H9 (cell line): Measurements from ENCODE around the gene SLC4A5. TPM values are rescaled to one million over a fixed set of nuclear protein-coding genes. Genes with fewer than 3 reads are reported as not detected.

Experiments used
- DNase-seq: peaks from one replicate; pipeline ENCODE4 v3.0.0-alpha.2; 2017
- H2AFZ ChIP-seq: one replicate; pipeline ENCODE4 v1.6.1; 2013; ENCODE audit warnings: mild to moderate bottlenecking, low read length, control low read depth, moderate library complexity
- H2AK5ac ChIP-seq: 2 replicates; pipeline ENCODE4 v1.6.1; 2013; ENCODE audit warnings: low read length, control low read depth, mixed read lengths; ENCODE audit not compliant: insufficient read length
- H2BK120ac ChIP-seq: one replicate; pipeline ENCODE4 v1.6.1; 2013; ENCODE audit warnings: low read depth, mild to moderate bottlenecking, low read length, control low read depth, inconsistent platforms; ENCODE audit not compliant: poor library complexity, severe bottlenecking
- H2BK12ac ChIP-seq: 2 replicates; pipeline ENCODE4 v1.6.1; 2013; ENCODE audit warnings: low read length, control low read depth, mixed read lengths, low read depth; ENCODE audit not compliant: insufficient read length
- H2BK15ac ChIP-seq: 2 replicates; pipeline ENCODE4 v1.6.1; 2013; ENCODE audit warnings: low read depth, low read length, control low read depth
- H2BK20ac ChIP-seq: one replicate; pipeline ENCODE4 v1.6.1; 2013; ENCODE audit warnings: low read depth, mild to moderate bottlenecking, low read length, control low read depth, inconsistent platforms; ENCODE audit not compliant: poor library complexity, severe bottlenecking
- H2BK5ac ChIP-seq: 2 replicates; pipeline ENCODE4 v1.6.1; 2013; ENCODE audit warnings: low read length, control low read depth, mixed read lengths; ENCODE audit not compliant: insufficient read length
- H3K14ac ChIP-seq: 2 replicates; pipeline ENCODE4 v1.6.1; 2013; ENCODE audit warnings: low read length, control low read depth; ENCODE audit not compliant: insufficient read depth
- H3K18ac ChIP-seq: 2 replicates; pipeline ENCODE4 v1.6.1; 2013; ENCODE audit warnings: low read depth, mild to moderate bottlenecking, mixed read lengths, low read length, control low read depth; ENCODE audit not compliant: insufficient read length
- H3K23ac ChIP-seq: 2 replicates; pipeline ENCODE4 v1.6.1; 2013; ENCODE audit warnings: low read length, control low read depth, mixed read lengths, low read depth; ENCODE audit not compliant: insufficient read length
- H3K23me2 ChIP-seq: 2 replicates; pipeline ENCODE4 v1.6.1; 2013; ENCODE audit warnings: low read depth, mild to moderate bottlenecking, mixed read lengths, low read length, control low read depth; ENCODE audit not compliant: insufficient read length, poor library complexity, severe bottlenecking
- H3K27ac ChIP-seq: 2 replicates; pipeline ENCODE4 v1.5.1; 2013; ENCODE audit warnings: low read length, control low read depth, mixed read lengths, low read depth; ENCODE audit not compliant: insufficient read length
- H3K27me3 ChIP-seq: 2 replicates; pipeline ENCODE4 v1.6.1; 2013; ENCODE audit warnings: low read length, control low read depth, inconsistent platforms; ENCODE audit not compliant: insufficient read depth
- H3K4ac ChIP-seq: 2 replicates; pipeline ENCODE4 v1.6.1; 2013; ENCODE audit warnings: low read depth, mild to moderate bottlenecking, control low read depth, inconsistent platforms, low read length, moderate library complexity
- H3K4me1 ChIP-seq: 2 replicates; pipeline ENCODE4 v1.6.1; 2013; ENCODE audit warnings: low read length, control low read depth, inconsistent platforms; ENCODE audit not compliant: insufficient read depth
- H3K4me2 ChIP-seq: 2 replicates; pipeline ENCODE4 v1.6.1; 2013; ENCODE audit warnings: low read length, control low read depth, mixed read lengths; ENCODE audit not compliant: insufficient read length, insufficient read depth
- H3K56ac ChIP-seq: 2 replicates; pipeline ENCODE4 v1.6.1; 2013; ENCODE audit warnings: low read depth, mild to moderate bottlenecking, mixed read lengths, low read length, control low read depth; ENCODE audit not compliant: insufficient read length
- H3K79me1 ChIP-seq: 2 replicates; pipeline ENCODE4 v1.6.1; 2013; ENCODE audit warnings: low read depth, mild to moderate bottlenecking, moderate library complexity, low read length, control low read depth, inconsistent platforms; ENCODE audit not compliant: insufficient read depth, poor library complexity, severe bottlenecking
- H3K79me2 ChIP-seq: 2 replicates; pipeline ENCODE4 v1.6.1; 2013; ENCODE audit warnings: low read length, control low read depth, inconsistent platforms; ENCODE audit not compliant: insufficient read depth
- H3K9ac ChIP-seq: 2 replicates; pipeline ENCODE4 v1.6.1; 2013; ENCODE audit warnings: low read length, control low read depth, mixed read lengths; ENCODE audit not compliant: insufficient read length; ENCODE audit errors: extremely low read depth
- H3K9me3 ChIP-seq: one replicate; pipeline ENCODE4 v1.6.1; 2013; ENCODE audit warnings: low read depth, low read length, inconsistent platforms; ENCODE audit not compliant: control insufficient read depth
- H3T11ph ChIP-seq: one replicate; pipeline ENCODE4 v1.6.1; 2013; ENCODE audit warnings: mild to moderate bottlenecking, low read length, control low read depth, inconsistent platforms
- H4K20me1 ChIP-seq: one replicate; pipeline ENCODE4 v1.6.1; 2013; ENCODE audit not compliant: control insufficient read depth, insufficient read length, insufficient read depth
- H4K5ac ChIP-seq: 2 replicates; pipeline ENCODE4 v1.6.1; 2013; ENCODE audit warnings: low read depth, mild to moderate bottlenecking, mixed read lengths, low read length, control low read depth; ENCODE audit not compliant: insufficient read length
- H4K8ac ChIP-seq: replicated peaks from 2 replicates; pipeline ENCODE4 v1.6.1; 2013; ENCODE audit warnings: low read length, control low read depth, mixed read lengths, low read depth; ENCODE audit not compliant: insufficient read length
- H4K91ac ChIP-seq: 2 replicates; pipeline ENCODE4 v1.6.1; 2013; ENCODE audit warnings: low read depth, mild to moderate bottlenecking, moderate library complexity, mixed read lengths, low read length, control low read depth; ENCODE audit not compliant: insufficient read length
- H3K27ac Mint-ChIP-seq, 3 experiments: 2 replicates in 2 of 3; 3 replicates in 1 of 3; pipeline ENCODE4 v1.8.0; 2020 to 2021; ENCODE audit warnings: mixed read lengths in 3 of 3, mild to moderate bottlenecking in 1 of 3, moderate library complexity in 1 of 3
- H3K27me3 Mint-ChIP-seq: 2 replicates; pipeline ENCODE4 v1.8.0; 2021; ENCODE audit warnings: low read depth, mild to moderate bottlenecking, moderate library complexity, mixed read lengths
- H3K36me3 Mint-ChIP-seq, 3 experiments: 2 replicates in 2 of 3; 3 replicates in 1 of 3; pipeline ENCODE4 v1.8.0; 2020 to 2021; ENCODE audit warnings: low read depth in 3 of 3, mixed read lengths in 3 of 3; ENCODE audit not compliant: insufficient read depth in 1 of 3
- H3K4me1 Mint-ChIP-seq, 2 experiments: 2 replicates each; pipeline ENCODE4 v1.8.0; 2020; ENCODE audit warnings: mixed read lengths in 2 of 2
- H3K4me3 Mint-ChIP-seq, 2 experiments: 2 replicates in 1 of 2; 3 replicates in 1 of 2; pipeline ENCODE4 v1.8.0; 2020 to 2021; ENCODE audit warnings: mild to moderate bottlenecking in 2 of 2, mixed read lengths in 2 of 2, moderate library complexity in 1 of 2
- H3K9me3 Mint-ChIP-seq, 2 experiments: 2 replicates in 1 of 2; 3 replicates in 1 of 2; pipeline ENCODE4 v1.8.0; 2020; ENCODE audit warnings: mild to moderate bottlenecking in 2 of 2, mixed read lengths in 2 of 2, moderate library complexity in 1 of 2
- CTCF ChIP-seq: fragments of 200-600 bp; sonication (generic); conservative IDR thresholded peaks from 3 replicates; pipeline ENCODE4 v1.8.0; 2021; ENCODE audit warnings: antibody characterized with exemption, mild to moderate bottlenecking
- WGBS: extraction: QIAGEN DNeasy Blood & Tissue Kit; methylation state at CpG from one replicate; pipeline ENCODE4 v1.1.7; 2013; ENCODE audit warnings: missing lambda C conversion rate, low lambda C conversion rate, mixed read lengths; ENCODE audit not compliant: insufficient read length; ENCODE audit errors: extremely low coverage; 5-methylcytosine and 5-hydroxymethylcytosine counted together
- total RNA-seq: library from RNA; stranded (reverse); gene quantifications from 2 replicates; pipeline ENCODE4 v1.2.1, GENCODE V29; 2021

The SLC4A5 gene
- total RNA-seq, 1 experiment from 2014 or later = 0.50 TPM

GRCh38 chr2:74178211-74179062, 164.8 kb downstream of the SLC4A5 start, which contains the start of gene MOB1A:
Gene MOB1A, minus strand, starts transcription at chr2:74178879. Its CDS starts 205 bp downstream, at chr2:74178674.
- H3K4me2 ChIP-seq = peak within 1 kb of the TSS; percentile 72
- H2AK5ac ChIP-seq = no peak within 1 kb of the TSS
- no peaks in the 10 kb centered on the region for H4K20me1 ChIP-seq
- no peaks in the 10 kb centered on the region for H3K23me2 ChIP-seq
- H2AFZ ChIP-seq = no peak within 1 kb of the TSS
- no peaks in the 10 kb centered on the region for H3K27me3 Mint-ChIP-seq
- peak within 1 kb of the TSS; percentile 55 for H3K4ac ChIP-seq
- peak within 1 kb of the TSS; percentile 88 for H3K9ac ChIP-seq
- no CpG with 5 or more reads among the region's 84 CpGs for WGBS
- no peaks in the 10 kb centered on the region for H3K4me1 ChIP-seq
- no peak within 1 kb of the TSS for H2BK20ac ChIP-seq
- peak within 1 kb of the TSS; percentile 93 for H3K14ac ChIP-seq
- H2BK12ac ChIP-seq = no peak within 1 kb of the TSS
- no peaks in the 10 kb centered on the region for H3K9me3 ChIP-seq
- H3K79me1 ChIP-seq = peaks cover 7% of the 10 kb centered on the region
- H4K8ac ChIP-seq = no peak within 1 kb of the TSS
- TF ChIP-seq CTCF = no peak
- no peak within 1 kb of the TSS for H2BK15ac ChIP-seq
- H3K18ac ChIP-seq = peak within 1 kb of the TSS; percentile 96
- DNase-seq = peak; percentile 99
- H3K79me2 ChIP-seq = peaks cover 16% of the 10 kb centered on the region; the same call in 1 of the 2 replicates
- H3K9me3 Mint-ChIP-seq = peaks cover 4% of the 10 kb centered on the region in 2 experiments; a peak in 3 of 5 replicates
- H3K4me1 Mint-ChIP-seq = peaks cover 13 to 15% of the 10 kb centered on the region in 2 experiments
- H3K27ac ChIP-seq = no peak within 1 kb of the TSS
- no peak within 1 kb of the TSS for H3K23ac ChIP-seq
- H2BK120ac ChIP-seq = no peak within 1 kb of the TSS
- H3K27ac Mint-ChIP-seq = peak within 1 kb of the TSS; percentile 82 to 98 (median 93); a peak in 6 of 7 replicates
- H3T11ph ChIP-seq = no peak within 1 kb of the TSS
- H3K27me3 ChIP-seq = no peaks in the 10 kb centered on the region
- H2BK5ac ChIP-seq = no peak within 1 kb of the TSS
- H3K4me3 Mint-ChIP-seq = peak within 1 kb of the TSS; percentile 90 to 93
- peak within 1 kb of the TSS; percentile 72 for H4K91ac ChIP-seq
- H3K56ac ChIP-seq = no peak within 1 kb of the TSS
- H4K5ac ChIP-seq = no peak within 1 kb of the TSS
- H3K36me3 Mint-ChIP-seq = peaks cover 17 to 34% (median 21%) of the 10 kb centered on the region in 3 experiments
